Loucy (cell line): ENCODE measurements around the gene MAN2A1.

Source experiments
- H2AFZ ChIP-seq: fragments of 200-600 bp; sonication (generic); 2 replicates; pipeline ENCODE4 v1.6.0; 2016; ENCODE audit warnings: antibody characterized with exemption, mild to moderate bottlenecking, low read length, moderate library complexity
- H3F3A ChIP-seq: fragments of 200-600 bp; 2 replicates; pipeline ENCODE4 v1.6.0; 2016; ENCODE audit warnings: antibody characterized with exemption, low read depth, mild to moderate bottlenecking
- H3K27me3 ChIP-seq: fragments of 200-600 bp; sonication (generic); 2 replicates; pipeline ENCODE4 v1.6.1; 2014; ENCODE audit warnings: low read length, mild to moderate bottlenecking; ENCODE audit not compliant: insufficient read depth, poor library complexity, severe bottlenecking
- H3K36me3 ChIP-seq: fragments of 200-600 bp; sonication (generic); 2 replicates; pipeline ENCODE4 v1.6.1; 2016; ENCODE audit warnings: low read length; ENCODE audit not compliant: insufficient read depth
- H3K4me1 ChIP-seq: fragments of 200-600 bp; sonication (generic); 2 replicates; pipeline ENCODE4 v1.5.1; 2014; ENCODE audit warnings: low read length, mild to moderate bottlenecking; ENCODE audit not compliant: insufficient read depth, poor library complexity, severe bottlenecking
- H3K4me2 ChIP-seq: fragments of 200-600 bp; sonication (generic); 2 replicates; pipeline ENCODE4 v1.6.0; 2014; ENCODE audit warnings: antibody characterized with exemption, low read length, low read depth, mild to moderate bottlenecking; ENCODE audit not compliant: poor library complexity, severe bottlenecking
- H3K4me3 ChIP-seq: fragments of 200-600 bp; sonication (generic); 2 replicates; pipeline ENCODE4 v1.5.1; 2014; ENCODE audit warnings: low read length, mild to moderate bottlenecking, mixed read lengths; ENCODE audit not compliant: poor library complexity, severe bottlenecking
- H3K79me2 ChIP-seq: fragments of 200-600 bp; sonication (generic); 2 replicates; pipeline ENCODE4 v1.6.1; 2014; ENCODE audit warnings: low read length; ENCODE audit not compliant: insufficient read depth
- H3K9ac ChIP-seq: fragments of 200-600 bp; sonication (generic); 2 replicates; pipeline ENCODE4 v1.6.0; 2014; ENCODE audit warnings: mild to moderate bottlenecking, low read depth, low read length, moderate library complexity; ENCODE audit not compliant: poor library complexity, severe bottlenecking
- H3K9me2 ChIP-seq: fragments of 200-600 bp; sonication (generic); replicated peaks from 2 replicates; pipeline ENCODE4 v1.6.1; 2016; ENCODE audit warnings: low read depth, low read length, mixed read lengths
- H3K9me3 ChIP-seq: fragments of 200-600 bp; sonication (generic); 2 replicates; pipeline ENCODE4 v1.6.1; 2014; ENCODE audit warnings: mild to moderate bottlenecking, antibody characterized with exemption, low read length, low read depth; ENCODE audit not compliant: insufficient read depth
- H4K20me1 ChIP-seq: fragments of 200-600 bp; sonication (generic); 2 replicates; pipeline ENCODE4 v1.6.0; 2014; ENCODE audit warnings: antibody characterized with exemption, low read length, mild to moderate bottlenecking; ENCODE audit not compliant: insufficient read depth, poor library complexity, severe bottlenecking
- CTCF ChIP-seq: fragments of 200-600 bp; sonication (generic); conservative IDR thresholded peaks from 2 replicates; pipeline ENCODE4 v1.5.1; 2014; ENCODE audit warnings: mild to moderate bottlenecking, antibody characterized with exemption, low read length
- EZH2phosphoT487 ChIP-seq: fragments of 200-600 bp; IDR thresholded peaks from 2 replicates; pipeline ENCODE4 v1.6.1; 2018; ENCODE audit warnings: antibody characterized with exemption, mild to moderate bottlenecking, moderate library complexity, borderline replicate concordance

MAN2A1 gene

GRCh38 chr5:109767997-109768396 is 78.3 kb downstream of the MAN2A1 start:
- no peak for TF ChIP-seq EZH2phosphoT487
- TF ChIP-seq CTCF, result no peak
- no peaks in the 10 kb centered on the region for H3K4me1 ChIP-seq
- H3F3A ChIP-seq, result no peaks in the 10 kb centered on the region
- H3K9me2 ChIP-seq, result no peaks in the 10 kb centered on the region
- H3K36me3 ChIP-seq, result peaks cover 9% of the 10 kb centered on the region; the same call in 1 of the 2 replicates
- H3K27me3 ChIP-seq, result no peaks in the 10 kb centered on the region
- H4K20me1 ChIP-seq, result no peaks in the 10 kb centered on the region
- H3K4me2 ChIP-seq, result no peak overlapping the region
- H3K9me3 ChIP-seq, result no peaks in the 10 kb centered on the region
- no peak overlapping the region for H3K4me3 ChIP-seq
- H2AFZ ChIP-seq, result no peak overlapping the region
- no peak overlapping the region for H3K9ac ChIP-seq
- H3K79me2 ChIP-seq, result no peaks in the 10 kb centered on the region

- Histone ChIP-seq H3K9me2 (no peaks in the 10 kb centered on the region), H3K36me3 (peaks cover 7% of the 10 kb centered on the region; the same call in 1 of the 2 replicates), H3K79me2 (no peaks in the 10 kb centered on the region), H3K4me3 (no peak overlapping the region), H3F3A (no peaks in the 10 kb centered on the region), H3K9me3 (no peaks in the 10 kb centered on the region), H4K20me1 (no peaks in the 10 kb centered on the region), H3K4me1 (no peaks in the 10 kb centered on the region), H2AFZ (no peak overlapping the region), H3K4me2 (no peak overlapping the region), H3K27me3 (no peaks in the 10 kb centered on the region), H3K9ac (no peak overlapping the region)
- no peak for TF ChIP-seq EZH2phosphoT487
Measured at GRCh38 chr5:109769597-109770291, 80.0 kb downstream of the MAN2A1 start.

- Histone ChIP-seq H2AFZ (no peak overlapping the region), H3K9me3 (no peaks in the 10 kb centered on the region), H4K20me1 (no peaks in the 10 kb centered on the region), H3F3A (no peaks in the 10 kb centered on the region), H3K4me1 (no peaks in the 10 kb centered on the region), H3K4me3 (no peak overlapping the region), H3K9me2 (no peaks in the 10 kb centered on the region), H3K27me3 (no peaks in the 10 kb centered on the region), H3K9ac (no peak overlapping the region), H3K79me2 (no peaks in the 10 kb centered on the region), H3K4me2 (no peak overlapping the region), H3K36me3 (peaks cover 7% of the 10 kb centered on the region; the same call in 1 of the 2 replicates)
- TF ChIP-seq CTCF, result no peak
- TF ChIP-seq EZH2phosphoT487, result no peak
Measured at GRCh38 chr5:109775130-109775529, 85.4 kb downstream of the MAN2A1 start.
